ENCODE data around the gene B3GALT5.

DNA sequence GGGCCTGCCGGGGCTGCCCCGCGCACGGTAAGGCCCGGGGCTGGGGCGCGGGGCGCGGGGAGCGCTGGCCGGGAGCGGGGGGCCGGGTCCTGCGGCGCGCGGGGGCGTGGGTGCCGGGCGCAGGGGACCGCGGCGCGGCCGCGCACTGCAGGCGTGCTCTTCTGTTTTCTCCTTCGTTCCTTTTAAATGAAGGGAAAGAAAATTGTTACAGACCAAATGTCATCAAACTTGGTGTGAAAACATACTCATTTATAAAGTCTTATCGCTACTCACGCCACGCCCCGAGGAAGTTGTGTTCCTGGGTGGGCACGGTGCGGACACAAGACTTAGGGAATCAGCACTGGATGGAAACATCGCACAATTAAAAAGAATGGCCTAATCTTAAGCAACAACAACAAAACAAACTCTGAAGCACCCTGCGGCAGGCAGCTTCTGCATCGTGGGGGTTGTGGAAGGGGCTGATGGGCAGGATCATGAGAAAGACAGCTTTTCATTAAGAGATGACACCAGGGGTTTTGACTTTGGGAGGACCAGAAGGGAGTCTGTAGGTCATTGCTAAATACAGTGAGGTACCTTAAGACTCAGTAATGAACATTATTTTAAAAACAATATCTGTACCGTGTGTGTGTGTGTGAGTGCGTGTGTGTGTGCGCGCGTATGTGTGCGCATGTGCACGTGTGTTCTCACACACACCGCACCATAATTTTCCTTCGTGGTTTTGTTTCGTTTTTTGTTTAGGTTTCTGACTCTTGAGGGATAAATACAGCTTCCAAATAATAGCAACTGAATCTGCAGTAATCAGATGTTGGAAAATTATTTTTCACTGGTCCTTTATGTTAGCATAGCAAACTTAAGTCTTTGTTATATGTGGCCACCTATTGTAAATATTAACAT is 548 bp downstream of the B3GALT5 start:
- no peak for TF ChIP-seq CTCF (optimal IDR thresholded peaks at IDR 0.05 in 1 of 3, IDR thresholded peaks at IDR 0.05 in 1 of 3, conservative IDR thresholded peaks at IDR 0.05 in 1 of 3; ENCODE audit: extremely low read depth in 1 of 3, insufficient read depth in 2 of 3, low read length in 3 of 3)
- peak; percentile 47 for TF ChIP-seq EZH2 (IDR thresholded peaks at IDR 0.05; ENCODE audit: low read length)
